Adrenal gland (tissue), 5 donors: Measurements from ENCODE around the gene HYKK.

Experiments
- POLR2A ChIP-seq, 2 donors: fragments of 450-650 bp; IDR thresholded peaks; one replicate each; pipeline ENCODE4 v1.6.1; 2017; ENCODE audit warnings: antibody characterized with exemption in 2 of 2, mild to moderate bottlenecking in 2 of 2, moderate library complexity in 1 of 2
- TF ChIP-seq, protein P1 (sequence below), 6 experiments: fragments of 450-650 bp in 4 of 6; fragments of 200-600 bp in 2 of 6; sonication (generic) in 1 of 6; IDR thresholded peaks; 1 replicate in 5 of 6; 2 replicates in 1 of 6; pipeline versions ENCODE4 v1.5.1 to v1.8.0; 2016 to 2021; ENCODE audit warnings: antibody characterized with exemption in 6 of 6, mild to moderate bottlenecking in 2 of 6, moderate library complexity in 1 of 6
- donor health status: DM: no; HTN: no; CAD: no.

DNA sequence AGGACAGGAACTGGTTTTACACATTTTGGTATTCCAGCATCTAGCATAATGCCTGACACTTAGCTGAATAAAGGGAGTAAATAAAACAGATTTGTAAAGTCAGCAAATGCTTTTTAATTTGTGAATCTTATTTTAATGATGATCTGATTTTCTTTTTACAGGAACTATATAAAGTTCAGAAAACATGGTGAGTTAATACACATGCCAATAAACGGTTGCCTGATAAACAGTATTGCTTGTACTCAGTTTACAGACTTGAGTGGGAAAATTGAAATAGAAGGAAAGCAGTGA is 34.3 kb downstream of the HYKK start:
- TF ChIP-seq, protein P1, sequence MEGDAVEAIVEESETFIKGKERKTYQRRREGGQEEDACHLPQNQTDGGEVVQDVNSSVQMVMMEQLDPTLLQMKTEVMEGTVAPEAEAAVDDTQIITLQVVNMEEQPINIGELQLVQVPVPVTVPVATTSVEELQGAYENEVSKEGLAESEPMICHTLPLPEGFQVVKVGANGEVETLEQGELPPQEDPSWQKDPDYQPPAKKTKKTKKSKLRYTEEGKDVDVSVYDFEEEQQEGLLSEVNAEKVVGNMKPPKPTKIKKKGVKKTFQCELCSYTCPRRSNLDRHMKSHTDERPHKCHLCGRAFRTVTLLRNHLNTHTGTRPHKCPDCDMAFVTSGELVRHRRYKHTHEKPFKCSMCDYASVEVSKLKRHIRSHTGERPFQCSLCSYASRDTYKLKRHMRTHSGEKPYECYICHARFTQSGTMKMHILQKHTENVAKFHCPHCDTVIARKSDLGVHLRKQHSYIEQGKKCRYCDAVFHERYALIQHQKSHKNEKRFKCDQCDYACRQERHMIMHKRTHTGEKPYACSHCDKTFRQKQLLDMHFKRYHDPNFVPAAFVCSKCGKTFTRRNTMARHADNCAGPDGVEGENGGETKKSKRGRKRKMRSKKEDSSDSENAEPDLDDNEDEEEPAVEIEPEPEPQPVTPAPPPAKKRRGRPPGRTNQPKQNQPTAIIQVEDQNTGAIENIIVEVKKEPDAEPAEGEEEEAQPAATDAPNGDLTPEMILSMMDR (IDR thresholded peaks at IDR 0.05), result no peak
- TF ChIP-seq POLR2A (IDR thresholded peaks at IDR 0.05), result no peak
